Esophagus (tissue), 2 donors: ENCODE measurements around the gene GPR25. TPM values are rescaled to one million over a fixed set of nuclear protein-coding genes. Genes with fewer than 3 reads are reported as not detected.

Experiments used
- H3K27ac ChIP-seq, 2 donors: one replicate each; pipeline ENCODE4 v1.5.1; 2013; ENCODE audit warnings: low read depth in 2 of 2, mild to moderate bottlenecking in 2 of 2, inconsistent platforms in 1 of 2, low read length in 1 of 2, moderate library complexity in 1 of 2
- H3K27me3 ChIP-seq, 2 donors: one replicate each; pipeline ENCODE4 v1.6.1; 2013; ENCODE audit warnings: low read length in 2 of 2, control low read depth in 1 of 2, mild to moderate bottlenecking in 1 of 2; ENCODE audit not compliant: insufficient read depth in 2 of 2, control insufficient read depth in 1 of 2
- H3K36me3 ChIP-seq, 2 donors: one replicate each; pipeline ENCODE4 v1.6.1; 2013; ENCODE audit warnings: low read length in 1 of 2; ENCODE audit not compliant: control insufficient read depth in 2 of 2, insufficient read depth in 2 of 2
- H3K4me1 ChIP-seq, 2 donors: one replicate each; pipeline ENCODE4 v1.6.1; 2013; ENCODE audit warnings: low read length in 1 of 2; ENCODE audit not compliant: control insufficient read depth in 2 of 2, insufficient read depth in 2 of 2
- H3K4me3 ChIP-seq, 2 donors: one replicate each; pipeline ENCODE4 v1.5.1; 2013; ENCODE audit warnings: low read length in 2 of 2, mild to moderate bottlenecking in 2 of 2, low read depth in 1 of 2, moderate library complexity in 1 of 2
- H3K9me3 ChIP-seq, 2 donors: one replicate each; pipeline ENCODE4 v1.6.1; 2013; ENCODE audit warnings: mild to moderate bottlenecking in 2 of 2, low read depth in 1 of 2, low read length in 1 of 2, moderate library complexity in 1 of 2; ENCODE audit not compliant: control insufficient read depth in 2 of 2, insufficient read depth in 1 of 2
- WGBS, 2 donors: extraction: QIAGEN DNeasy Blood & Tissue Kit; methylation state at CpG; one replicate each; pipeline ENCODE4 v1.1.7; 2013; 5-methylcytosine and 5-hydroxymethylcytosine counted together
- polyA plus RNA-seq, 2 donors: library from polyadenylated mRNA; stranded (reverse); fragments of 200-250 nt; gene quantifications; one replicate each; pipeline ENCODE4 v1.2.3, GENCODE V29; 2013
- donor health status: healthy with polysubstance abuse.
- donor health status: Bipolar disorder and iron deficiency.

GPR25 gene
- polyA plus RNA-seq, 2 donors = 0.14 to 0.55 TPM

GRCh38 chr1:200892546-200892945 lies 19.8 kb downstream of the GPR25 start:
- Histone ChIP-seq H3K4me1 (peaks cover 10 to 11% of the 10 kb centered on the region in 2 donors), H3K27me3 (no peaks in the 10 kb centered on the region), H3K36me3 (no peaks in the 10 kb centered on the region), H3K4me3 (no peak overlapping the region), H3K27ac (no peak overlapping the region), H3K9me3 (no peaks in the 10 kb centered on the region)
- WGBS, 2 donors = 69 to 74% methylated on average over 4 of the region's 4 CpGs

DNA sequence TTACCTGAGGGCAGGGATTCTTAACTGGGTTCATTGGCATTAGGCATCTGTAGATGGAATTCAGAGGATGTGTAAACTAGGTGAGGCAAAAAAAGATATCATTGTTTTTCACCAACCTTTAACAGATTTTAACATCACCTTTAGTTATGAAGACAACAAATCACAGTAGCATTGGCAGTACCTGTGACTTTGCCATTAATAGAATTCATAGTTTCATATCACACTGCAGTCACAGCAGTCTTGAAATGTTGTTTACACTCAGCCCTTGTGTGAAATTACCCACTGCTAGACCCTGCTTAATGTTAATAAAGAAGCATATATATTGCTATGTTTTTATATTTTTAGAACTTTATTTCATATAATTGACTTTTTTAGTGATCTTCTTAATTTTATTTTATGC lies 20.2 kb downstream of the GPR25 start:
- Histone ChIP-seq H3K27ac (no peak overlapping the region), H3K4me1 (peaks cover 11% of the 10 kb centered on the region in 2 donors), H3K36me3 (no peaks in the 10 kb centered on the region), H3K27me3 (no peaks in the 10 kb centered on the region), H3K9me3 (no peaks in the 10 kb centered on the region), H3K4me3 (no peak overlapping the region)

DNA sequence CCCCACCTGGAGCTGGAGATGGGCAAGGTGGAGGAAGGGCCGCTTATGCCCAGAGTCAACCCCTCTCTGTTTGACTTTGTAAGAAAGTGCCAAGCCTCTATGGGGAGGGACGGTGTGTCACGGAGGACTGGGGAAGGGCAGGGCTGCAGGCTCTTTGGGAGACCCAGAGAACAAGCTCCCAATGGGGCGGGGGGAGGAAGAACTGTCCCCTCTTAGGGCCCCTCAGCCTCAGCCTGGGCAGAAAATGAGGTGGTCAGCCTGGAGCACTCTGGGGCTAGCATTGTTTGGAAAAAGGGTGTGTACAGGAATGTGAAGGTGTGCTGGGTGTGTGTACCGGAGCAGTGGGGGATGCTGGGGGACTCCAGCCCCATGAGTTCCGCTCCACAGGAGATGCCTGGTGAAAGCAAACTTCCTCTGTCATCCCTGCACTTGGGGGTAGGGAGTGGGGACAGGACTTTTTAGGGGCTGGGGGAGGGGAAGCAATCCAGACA lies 20.7 kb downstream of the GPR25 start:
- H3K4me1 ChIP-seq = peaks cover 12 to 14% of the 10 kb centered on the region in 2 donors
- 55 to 58% methylated on average over 6 of the region's 6 CpGs for WGBS, 2 donors
- no peaks in the 10 kb centered on the region for H3K9me3 ChIP-seq
- H3K4me3 ChIP-seq = no peak overlapping the region
- no peaks in the 10 kb centered on the region for H3K27me3 ChIP-seq
- peaks cover 0 to 4% of the 10 kb centered on the region in 2 donors for H3K36me3 ChIP-seq
- H3K27ac ChIP-seq = peak overlapping the region in 1 of 2 donors; percentile 5

DNA sequence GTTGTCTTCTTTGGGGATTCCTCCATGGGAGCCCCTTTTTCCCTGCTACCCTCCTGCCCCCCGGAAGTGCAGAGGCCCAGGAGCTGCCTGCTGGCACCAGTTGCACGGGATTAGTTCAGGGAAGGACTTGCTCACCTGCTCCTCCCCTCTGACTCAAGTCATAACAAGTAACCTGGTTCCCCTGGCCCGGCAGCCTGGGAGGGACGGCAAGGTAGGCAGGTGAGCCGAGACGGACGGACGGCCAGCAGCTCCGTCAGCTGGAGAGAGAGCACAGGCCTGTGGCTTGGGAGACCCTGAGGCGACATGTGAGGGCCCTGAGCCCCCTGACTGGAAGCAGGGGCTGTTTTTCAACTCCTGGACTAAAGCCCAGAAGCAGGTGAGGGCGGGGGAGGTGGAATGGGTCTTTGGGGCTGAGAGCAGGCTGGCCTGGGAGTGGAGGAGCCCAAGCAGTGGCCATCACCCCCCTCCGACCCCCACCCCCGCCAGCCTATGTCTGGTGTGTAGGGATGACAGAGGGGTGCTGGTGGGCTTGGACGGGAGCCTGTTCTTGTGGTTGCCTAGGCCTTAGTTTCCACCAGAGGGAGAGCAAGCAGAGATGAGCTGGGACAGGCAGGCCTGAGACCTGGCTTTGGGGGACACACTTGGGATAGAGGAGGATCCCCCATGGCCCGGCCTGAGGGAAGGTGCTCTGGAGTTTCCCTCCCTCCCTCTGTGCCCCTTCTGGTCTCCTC lies 22.1 kb downstream of the GPR25 start, which contains the start of gene INAVA:
INAVA (plus strand) TSS at position 189 of the 731 bp plus-strand sequence. CDS start 3,501 bp downstream, outside the sequence.
- Histone ChIP-seq H3K4me3 (peak within 1 kb of the TSS; percentile 67 to 85), H3K36me3 (peaks cover 3 to 14% of the 10 kb centered on the region in 2 donors), H3K9me3 (no peaks in the 10 kb centered on the region), H3K27ac (peak within 1 kb of the TSS; percentile 91 to 94), H3K4me1 (peaks cover 18 to 25% of the 10 kb centered on the region in 2 donors), H3K27me3 (no peaks in the 10 kb centered on the region)
- 58 to 64% methylated on average over 15 of the region's 15 CpGs for WGBS, 2 donors

GRCh38 chr1:200895443-200895789 lies 22.6 kb downstream of the GPR25 start:
- Histone ChIP-seq H3K4me3 (peak overlapping the region; percentile 67 to 85), H3K27ac (peak overlapping the region; percentile 91 to 94), H3K27me3 (no peaks in the 10 kb centered on the region), H3K4me1 (peaks cover 18 to 30% of the 10 kb centered on the region in 2 donors), H3K9me3 (no peaks in the 10 kb centered on the region), H3K36me3 (peaks cover 3 to 19% of the 10 kb centered on the region in 2 donors)
- 49 to 53% methylated on average over 8 of the region's 8 CpGs for WGBS, 2 donors

GRCh38 chr1:200895801-200896530 lies 23.2 kb downstream of the GPR25 start:
- peak overlapping the region; percentile 91 to 94 for H3K27ac ChIP-seq

DNA sequence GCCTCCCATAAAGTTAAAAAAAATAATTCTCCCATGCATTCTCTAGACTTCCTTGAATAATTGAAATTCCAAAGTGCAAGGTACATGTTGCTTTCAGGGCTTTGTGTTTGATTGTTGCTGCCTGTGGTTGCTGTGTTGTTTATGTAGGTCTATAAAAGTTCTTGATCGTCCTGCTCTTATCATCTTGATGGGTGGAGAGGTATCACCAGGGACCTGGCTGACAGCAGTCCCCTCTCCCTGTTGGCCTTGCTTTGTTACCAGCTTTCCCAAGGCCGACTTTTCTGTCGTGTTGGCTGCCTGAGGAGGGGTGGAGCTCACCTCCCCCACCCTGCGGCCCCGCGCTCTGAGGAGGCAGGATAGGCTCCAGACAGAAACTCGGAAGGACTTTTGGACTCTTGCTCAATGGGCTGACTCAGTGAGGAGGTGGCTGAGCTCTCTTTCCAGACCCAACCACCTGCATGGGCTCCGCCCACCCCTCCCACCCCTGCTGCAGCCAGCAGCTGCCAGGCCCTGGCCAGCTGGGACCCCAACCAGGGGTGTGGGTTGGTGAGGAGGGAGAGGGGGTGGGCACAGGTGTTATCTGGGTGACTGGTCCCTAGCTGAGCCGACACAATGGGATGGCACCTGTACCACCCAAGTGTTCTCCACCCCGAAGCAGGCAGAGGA lies 23.9 kb downstream of the GPR25 start:
- peaks cover 3 to 30% of the 10 kb centered on the region in 2 donors for H3K36me3 ChIP-seq
- peak overlapping the region; percentile 67 to 85 for H3K4me3 ChIP-seq
- WGBS, 2 donors = 41 to 46% methylated on average over 10 of the region's 10 CpGs
- no peaks in the 10 kb centered on the region for H3K9me3 ChIP-seq
- H3K27me3 ChIP-seq = no peaks in the 10 kb centered on the region
- H3K4me1 ChIP-seq = peaks cover 15 to 35% of the 10 kb centered on the region in 2 donors
- H3K27ac ChIP-seq = peak overlapping the region; percentile 83 to 91

More at GRCh38 chr1:200895801-200896530, 23.2 kb downstream of the GPR25 start:
- H3K4me3 ChIP-seq = peak overlapping the region; percentile 67 to 85
- WGBS, 2 donors = 46 to 53% methylated on average over 9 of the region's 9 CpGs
- H3K27me3 ChIP-seq = no peaks in the 10 kb centered on the region
- peaks cover 18 to 30% of the 10 kb centered on the region in 2 donors for H3K4me1 ChIP-seq
- H3K36me3 ChIP-seq = peaks cover 3 to 25% of the 10 kb centered on the region in 2 donors
- H3K9me3 ChIP-seq = no peaks in the 10 kb centered on the region

GRCh38 chr1:200897259-200897658 lies 24.5 kb downstream of the GPR25 start:
- H3K27ac ChIP-seq = peak overlapping the region in 1 of 2 donors; percentile 83
- peaks cover 3 to 30% of the 10 kb centered on the region in 2 donors for H3K36me3 ChIP-seq
- WGBS, 2 donors = 71 to 84% methylated on average over 5 of the region's 5 CpGs

GRCh38 chr1:200899015-200899386 lies 26.2 kb downstream of the GPR25 start:
- no peaks in the 10 kb centered on the region for H3K9me3 ChIP-seq
- H3K4me3 ChIP-seq = no peak overlapping the region
- H3K27ac ChIP-seq = no peak overlapping the region
- H3K27me3 ChIP-seq = no peaks in the 10 kb centered on the region
- H3K4me1 ChIP-seq = peaks cover 14 to 33% of the 10 kb centered on the region in 2 donors
- peaks cover 3 to 34% of the 10 kb centered on the region in 2 donors for H3K36me3 ChIP-seq
- 41 to 50% methylated on average over 3 of the region's 3 CpGs for WGBS, 2 donors

More at GRCh38 chr1:200897259-200897658, 24.5 kb downstream of the GPR25 start:
- peak overlapping the region; percentile 47 to 85 for H3K4me3 ChIP-seq
- H3K9me3 ChIP-seq = no peaks in the 10 kb centered on the region
- peaks cover 14 to 33% of the 10 kb centered on the region in 2 donors for H3K4me1 ChIP-seq
- no peaks in the 10 kb centered on the region for H3K27me3 ChIP-seq
